GM12878 (cell line): ENCODE data around the gene TRANK1. TPM values are rescaled to one million over a fixed set of nuclear protein-coding genes. Genes with fewer than 3 reads are reported as not detected.

Experiments
- ATAC-seq: fragments of 200-7000 bp; cut with Tn5 transposase; 3 replicates; pipeline ENCODE4 v1.9.1; 2020; ENCODE audit warnings: mild to moderate bottlenecking, moderate library complexity
- BruUV-seq: library from RNA; stranded (reverse); fragments of 400-500 nt; replicated peaks from 2 replicates; lab custom pipeline; 2021; lab: Mats Ljungman, UMichigan
- CTCF ChIA-PET: fragments of 300-600 bp; sonication (Branson Sonifier 250); formaldehyde crosslinking; extraction: SDS; loops from one replicate; lab custom pipeline; 2021; ENCODE audit warnings: inconsistent platforms; lab: Yijun Ruan, JAX
- POLR2A ChIA-PET: fragments of 350-600 bp; formaldehyde crosslinking; extraction: SDS; loops from one replicate; lab custom pipeline; 2021; ENCODE audit warnings: inconsistent platforms; lab: Charles Lee
- RAD21 ChIA-PET: fragments of 300-600 bp; sonication (Branson Sonifier 250); formaldehyde crosslinking; loops from one replicate; lab custom pipeline; 2023; ENCODE audit warnings: antibody characterized with exemption; ENCODE audit not compliant: unreplicated experiment; lab: Charles Lee
- SMC1A ChIA-PET: fragments of 300-600 bp; sonication (Branson Sonifier 250); formaldehyde crosslinking; loops from one replicate; lab custom pipeline; 2023; ENCODE audit not compliant: unreplicated experiment, uncharacterized antibody; lab: Charles Lee
- DNase-seq: peaks from one replicate; pipeline ENCODE4 v3.0.0-alpha.2; 2011; ENCODE audit warnings: low read depth, low spot score
- FAIRE-seq: peaks from 3 replicates; lab custom pipeline; 2011; peaks lifted over from hg19 to GRCh38; lab: Jason Lieb, UNC
- H2AFZ ChIP-seq: 2 replicates; pipeline ENCODE4 v1.6.0; 2011; ENCODE audit warnings: low read depth, low read length, control low read depth; ENCODE audit not compliant: control insufficient read depth
- H3K27ac ChIP-seq: 2 replicates; pipeline ENCODE4 v1.5.1; 2011; ENCODE audit warnings: control low read depth; ENCODE audit not compliant: control insufficient read depth, insufficient read depth
- H3K27me3 ChIP-seq, 2 experiments: replicated peaks in 1 of 2; 2 replicates each; pipeline versions ENCODE4 v1.6.0 to v1.6.1; 2011; ENCODE audit warnings: low read length in 1 of 2; ENCODE audit not compliant: control insufficient read depth in 2 of 2, insufficient read depth in 2 of 2
- H3K36me3 ChIP-seq, 2 experiments: 2 replicates each; pipeline ENCODE4 v1.5.1; 2011; ENCODE audit warnings: low read length in 1 of 2; ENCODE audit not compliant: control insufficient read depth in 2 of 2, insufficient read depth in 2 of 2
- H3K4me1 ChIP-seq: 2 replicates; pipeline ENCODE4 v1.6.1; 2011; ENCODE audit warnings: mild to moderate bottlenecking, low read length, moderate library complexity, mixed read lengths; ENCODE audit not compliant: control insufficient read depth, insufficient read depth
- H3K4me2 ChIP-seq: 2 replicates; pipeline ENCODE4 v1.6.0; 2011; ENCODE audit warnings: control low read depth; ENCODE audit not compliant: control insufficient read depth, insufficient read depth
- H3K4me3 ChIP-seq: fragments of 200-600 bp; sonication (generic); 2 replicates; pipeline ENCODE4 v1.5.1; 2016
- H3K79me2 ChIP-seq: 2 replicates; pipeline ENCODE4 v1.6.0; 2011; ENCODE audit warnings: low read length; ENCODE audit not compliant: control insufficient read depth, insufficient read depth
- H3K9ac ChIP-seq: 2 replicates; pipeline ENCODE4 v1.8.0; 2011; ENCODE audit warnings: low read length, control low read depth, mixed read lengths; ENCODE audit not compliant: control insufficient read depth, insufficient read depth
- H3K9me3 ChIP-seq: replicated peaks from 3 replicates; pipeline ENCODE4 v1.5.1; 2011; ENCODE audit warnings: mild to moderate bottlenecking, low read length; ENCODE audit not compliant: control insufficient read depth, insufficient read depth
- H4K20me1 ChIP-seq: 2 replicates; pipeline ENCODE4 v1.6.0; 2011; ENCODE audit not compliant: control insufficient read depth, insufficient read depth
- BCL3 ChIP-seq: IDR thresholded peaks from 2 replicates; pipeline ENCODE4 v1.6.1; 2011; ENCODE audit warnings: borderline replicate concordance, low read depth, mild to moderate bottlenecking, moderate library complexity, low read length; ENCODE audit not compliant: insufficient read depth, poor library complexity, severe bottlenecking
- JUNB ChIP-seq: IDR thresholded peaks from 2 replicates; pipeline ENCODE4 v1.6.1; 2016; ENCODE audit warnings: antibody characterized with exemption, mild to moderate bottlenecking
- POU2F2 ChIP-seq: IDR thresholded peaks from 3 replicates; pipeline ENCODE4 v1.6.1; 2011; ENCODE audit warnings: low read depth, mild to moderate bottlenecking, low read length, borderline replicate concordance
- RAD21 ChIP-seq: IDR thresholded peaks from 2 replicates; pipeline ENCODE4 v1.6.1; 2011; ENCODE audit warnings: mild to moderate bottlenecking, low read depth, low read length, moderate library complexity; ENCODE audit not compliant: insufficient read depth
- RCOR1 ChIP-seq: conservative IDR thresholded peaks from 2 replicates; pipeline ENCODE4 v1.6.1; 2012; ENCODE audit warnings: low read depth, low read length, improper control_type of control experiment
- TAF1 ChIP-seq: IDR thresholded peaks from 2 replicates; pipeline ENCODE4 v1.6.1; 2011; ENCODE audit warnings: mild to moderate bottlenecking, low read depth, low read length, borderline replicate concordance
- WGBS: methylation state at CpG from one replicate; pipeline ENCODE4 v1.1.6; 2016; ENCODE audit warnings: low lambda C conversion rate; ENCODE audit not compliant: insufficient replicate concordance, insufficient coverage; ENCODE audit errors: missing lambda C conversion rate; 5-methylcytosine and 5-hydroxymethylcytosine counted together
- in situ Hi-C: fragments of 300-500 bp; cut with MboI; formaldehyde crosslinking; loops from 9 replicates; pipeline ENCODE4 v1.14.3; 2018; ENCODE audit warnings: mixed read lengths
- intact Hi-C: fragments of 100-400 bp; cut with micrococcal nuclease; formaldehyde crosslinking; loops from one replicate; pipeline ENCODE4 v1.14.2; 2022; ENCODE audit not compliant: unreplicated experiment
- polyA plus RNA-seq, 11 experiments: library from polyadenylated mRNA; depleted of rRNA in 4 of 11; unstranded in 6 of 11; stranded (reverse) in 5 of 11; fragments of >200 nt; fragmentation: Nextera tagmentation in 4 of 11; fragmentation: Illumina TruSeq in 1 of 11; extraction: Ambion mirVana in 4 of 11; extraction: Trizol in 1 of 11; gene quantifications; 1 replicate in 1 of 11; 2 replicates in 10 of 11; pipeline versions ENCODE4 v1.2.1 to v1.2.3, GENCODE V29; 2011 to 2016; ENCODE audit warnings: inconsistent platforms in 2 of 11, missing spikeins in 2 of 11, low read depth in 1 of 11
- total RNA-seq, 4 experiments: library from RNA; depleted of rRNA in 3 of 4; stranded (reverse); fragments of >200 nt in 3 of 4; fragmentation: Illumina TruSeq in 1 of 4; extraction: Trizol in 1 of 4; gene quantifications; 2 replicates each; pipeline versions ENCODE4 v1.2.1 to v1.2.3, GENCODE V29; 2013 to 2021

TRANK1 gene
- total and polyA plus RNA-seq, 10 of the 15 experiments (the other 5 are each of a cell fraction or from before 2014, with no cell fraction given): 0.46 to 8.8 (median 1.1) TPM

GRCh38 chr3:36960502-36960901, 15.6 kb upstream of the TRANK1 start:
- CTCF ChIA-PET: interaction anchor here (0.9 to 4.9 kb wide), 12 partner anchors 9 to 229 kb away, joined by 4 to 116 read pairs (median 26); partner anchors contain the start of gene TRANK1
- Histone ChIP-seq H3K79me2 (no peaks in the 10 kb centered on the region), H3K27ac (no peak overlapping the region), H3K36me3 (no peaks in the 10 kb centered on the region), H4K20me1 (no peaks in the 10 kb centered on the region), H2AFZ (no peak overlapping the region), H3K4me3 (no peak overlapping the region), H3K4me1 (no peaks in the 10 kb centered on the region), H3K9ac (no peak overlapping the region), H3K9me3 (no peaks in the 10 kb centered on the region), H3K4me2 (no peak overlapping the region), H3K27me3 (no peaks in the 10 kb centered on the region)
- FAIRE-seq (no peak), ATAC-seq (no peak), DNase-seq (no peak)
- WGBS: 63% methylated on average over 4 of the region's 4 CpGs
- SMC1A ChIA-PET: interaction anchor here (0.9 to 4.5 kb wide), 7 partner anchors 9 to 147 kb away, joined by 3 to 70 read pairs (median 18); no protein-coding TSS in a partner anchor
- POLR2A ChIA-PET: interaction anchor here (0.7 kb wide), 1 partner anchor 1026 kb away, joined by 5 read pairs; no protein-coding TSS in a partner anchor
- intact Hi-C loops (no loop called here), in situ Hi-C loops (no loop called here)
- TF ChIP-seq TAF1: no peak
- no peak for TF ChIP-seq POU2F2
- TF ChIP-seq RAD21: no peak
- TF ChIP-seq BCL3: no peak
- no peak for TF ChIP-seq RCOR1
- TF ChIP-seq JUNB: no peak
- RAD21 ChIA-PET: interaction anchor here (0.9 to 4.9 kb wide), 7 partner anchors 9 to 190 kb away, joined by 3 to 83 read pairs (median 13); no protein-coding TSS in a partner anchor
- no TSS peak for BruUV-seq
